Memory B cell (primary cell): ENCODE data around the gene TMC1.

Experiments used
- ATAC-seq: fragments of 150-1000 bp; cut with Tn5 transposase; 2 replicates; pipeline ENCODE4 v1.10.0; 2021; ENCODE audit warnings: low read depth, mild to moderate bottlenecking, moderate library complexity
- DNase-seq, 2 donors: peaks; one replicate each; pipeline ENCODE4 v3.0.0; 2022; ENCODE audit warnings: low spot score in 2 of 2
- H3K27ac Mint-ChIP-seq: one replicate; pipeline ENCODE4 v1.8.0; 2022; ENCODE audit warnings: mild to moderate bottlenecking, moderate library complexity, mixed read lengths
- H3K27me3 Mint-ChIP-seq: one replicate; pipeline ENCODE4 v1.8.0; 2022; ENCODE audit warnings: mixed read lengths
- H3K36me3 Mint-ChIP-seq: one replicate; pipeline ENCODE4 v1.8.0; 2022; ENCODE audit warnings: mild to moderate bottlenecking, mixed read lengths
- H3K4me1 Mint-ChIP-seq: one replicate; pipeline ENCODE4 v1.8.0; 2022; ENCODE audit warnings: mixed read lengths
- H3K4me3 Mint-ChIP-seq: one replicate; pipeline ENCODE4 v1.8.0; 2022; ENCODE audit warnings: mild to moderate bottlenecking, moderate library complexity, mixed read lengths
- H3K9me3 Mint-ChIP-seq: one replicate; pipeline ENCODE4 v1.8.0; 2022; ENCODE audit warnings: mixed read lengths

The TMC1 gene

DNA sequence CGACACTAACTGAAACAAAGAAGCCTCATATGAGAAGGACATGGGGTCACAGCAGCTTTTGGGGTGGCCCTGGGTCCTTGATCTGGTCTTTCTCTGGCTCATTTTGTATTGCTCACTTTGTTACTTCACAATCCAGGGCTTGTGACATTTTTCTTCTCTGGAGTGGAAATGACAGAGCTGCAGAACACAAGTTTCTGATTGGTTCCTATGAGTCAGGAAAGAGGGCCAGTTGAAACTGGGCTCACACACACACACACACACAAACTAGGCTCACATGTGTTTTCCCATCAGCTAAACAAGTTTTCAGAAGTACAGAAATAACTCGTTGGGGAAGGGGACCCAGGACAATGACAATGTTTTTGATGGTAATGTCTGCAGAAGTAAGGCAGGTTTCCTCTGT, 54.3 kb downstream of the TMC1 start:
- Mint-ChIP-seq H3K27me3 (peaks cover 5% of the 10 kb centered on the region), H3K27ac (no peak overlapping the region), H3K4me3 (no peak overlapping the region), H3K36me3 (no peaks in the 10 kb centered on the region), H3K4me1 (no peaks in the 10 kb centered on the region), H3K9me3 (no peaks in the 10 kb centered on the region)
- no peak for DNase-seq
- no peak for ATAC-seq

DNA sequence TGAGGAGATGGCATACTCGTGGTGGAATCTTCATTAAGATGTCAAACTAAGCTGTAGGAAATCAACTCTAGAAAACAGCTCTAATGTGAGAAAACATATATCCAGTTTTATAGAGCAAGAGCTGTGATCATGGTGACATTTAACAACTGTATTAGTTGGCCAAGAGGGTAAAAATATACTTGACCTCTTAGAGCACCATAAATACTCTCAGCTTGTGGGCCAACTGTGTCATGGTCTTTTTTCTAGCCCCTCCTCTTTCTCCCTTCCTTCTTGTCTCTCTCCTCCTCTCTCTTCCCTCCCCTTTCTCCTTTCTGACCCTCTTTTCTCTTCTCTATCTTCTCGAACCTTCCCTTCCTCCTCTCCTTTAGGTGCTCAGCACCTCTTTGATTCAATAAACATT, 54.7 kb downstream of the TMC1 start:
- no peaks in the 10 kb centered on the region for H3K36me3 Mint-ChIP-seq
- H3K27ac Mint-ChIP-seq, result no peak overlapping the region
- ATAC-seq (no peak), DNase-seq (no peak)
- H3K27me3 Mint-ChIP-seq, result peaks cover 5% of the 10 kb centered on the region
- H3K4me3 Mint-ChIP-seq, result no peak overlapping the region
- H3K9me3 Mint-ChIP-seq, result no peaks in the 10 kb centered on the region
- no peaks in the 10 kb centered on the region for H3K4me1 Mint-ChIP-seq

DNA sequence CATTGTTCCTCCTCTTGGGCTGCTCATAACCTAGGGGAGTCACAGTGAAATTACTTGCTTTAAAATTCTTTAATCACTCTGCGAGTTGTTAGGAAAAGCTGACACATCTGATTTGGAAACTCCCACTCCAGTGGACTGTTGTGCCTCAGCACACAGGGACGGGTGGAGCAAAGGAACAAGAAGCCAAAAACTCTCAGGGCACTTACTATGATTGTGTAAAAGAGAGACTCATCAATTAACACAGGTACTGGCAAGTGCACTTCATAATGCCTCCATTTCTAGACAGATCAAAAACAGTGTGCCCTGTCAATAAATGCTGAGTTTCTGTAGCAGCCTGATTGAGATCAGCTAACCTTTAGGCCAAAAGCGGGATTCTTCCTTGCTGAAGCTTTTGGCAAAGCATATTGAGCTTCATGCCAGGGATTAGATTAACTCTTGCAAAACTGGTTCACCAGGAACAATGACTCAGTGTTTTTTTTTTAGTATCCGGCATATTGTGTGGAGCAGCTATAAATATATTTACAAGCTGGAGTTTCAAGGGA, 55.9 kb downstream of the TMC1 start:
- H3K27me3 Mint-ChIP-seq, result peaks cover 5% of the 10 kb centered on the region
- no peaks in the 10 kb centered on the region for H3K36me3 Mint-ChIP-seq
- H3K27ac Mint-ChIP-seq, result no peak overlapping the region
- ATAC-seq (no peak), DNase-seq (no peak)
- H3K4me1 Mint-ChIP-seq, result no peaks in the 10 kb centered on the region
- no peaks in the 10 kb centered on the region for H3K9me3 Mint-ChIP-seq
- H3K4me3 Mint-ChIP-seq, result no peak overlapping the region

DNA sequence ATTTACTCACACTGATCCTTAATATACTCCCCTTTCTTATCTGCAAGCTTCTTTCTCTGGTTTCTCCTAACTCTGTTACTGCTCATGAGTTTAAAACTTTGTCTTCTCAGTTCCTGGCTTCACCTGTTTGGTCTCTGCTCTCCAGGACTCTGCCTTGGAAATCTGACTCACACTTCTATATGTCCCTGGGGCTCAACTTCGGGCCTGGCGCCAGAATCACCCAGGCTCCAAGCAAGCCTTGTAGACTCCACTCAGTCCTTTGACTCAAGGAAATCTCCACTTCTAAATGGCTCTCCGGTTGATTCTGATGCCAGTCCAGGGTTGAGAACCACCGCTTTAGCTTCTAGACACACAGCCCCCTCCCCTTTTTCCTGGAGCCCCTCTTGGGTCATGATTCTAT, 57.8 kb downstream of the TMC1 start:
- H3K4me3 Mint-ChIP-seq, result no peak overlapping the region
- H3K27ac Mint-ChIP-seq, result no peak overlapping the region
- peaks cover 4% of the 10 kb centered on the region for H3K27me3 Mint-ChIP-seq
- no peak for ATAC-seq
- no peaks in the 10 kb centered on the region for H3K36me3 Mint-ChIP-seq
- no peaks in the 10 kb centered on the region for H3K9me3 Mint-ChIP-seq
- no peaks in the 10 kb centered on the region for H3K4me1 Mint-ChIP-seq
- DNase-seq, result no peak

DNA sequence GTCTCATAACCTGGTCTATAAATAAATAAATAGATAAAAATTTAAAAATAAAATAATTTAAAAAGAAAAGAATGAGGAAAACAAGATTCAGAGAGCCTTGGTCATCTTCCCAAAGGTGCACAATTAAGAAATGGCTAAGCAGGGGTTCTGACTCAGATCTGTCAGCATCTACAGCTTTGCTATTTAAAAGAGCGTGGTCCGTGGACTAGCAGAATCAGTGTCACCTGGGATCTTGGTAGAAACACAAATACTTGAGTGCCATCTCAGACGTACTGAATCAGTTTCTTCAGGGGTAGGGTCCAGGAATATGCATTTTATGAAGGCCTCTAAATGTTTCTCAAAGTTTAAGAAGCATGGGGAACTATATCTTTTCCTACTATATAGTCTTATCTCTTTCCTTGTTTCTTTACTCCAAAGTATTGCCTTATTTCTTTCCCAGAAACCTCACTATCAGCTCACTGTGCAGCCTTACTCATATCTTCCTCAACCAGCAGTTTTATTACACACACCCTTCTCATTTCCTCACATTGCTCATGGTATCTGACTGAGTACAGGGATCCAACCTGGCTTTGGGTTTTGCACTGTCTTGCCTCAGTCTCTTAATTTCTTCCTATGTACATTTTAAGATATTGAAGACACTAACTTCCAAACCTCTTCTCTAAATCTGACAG, 58.6 kb downstream of the TMC1 start:
- DNase-seq (no peak), ATAC-seq (no peak)
- Mint-ChIP-seq H3K9me3 (no peaks in the 10 kb centered on the region), H3K4me1 (no peaks in the 10 kb centered on the region), H3K27ac (no peak overlapping the region), H3K36me3 (no peaks in the 10 kb centered on the region), H3K4me3 (no peak overlapping the region), H3K27me3 (peaks cover 4% of the 10 kb centered on the region)

DNA sequence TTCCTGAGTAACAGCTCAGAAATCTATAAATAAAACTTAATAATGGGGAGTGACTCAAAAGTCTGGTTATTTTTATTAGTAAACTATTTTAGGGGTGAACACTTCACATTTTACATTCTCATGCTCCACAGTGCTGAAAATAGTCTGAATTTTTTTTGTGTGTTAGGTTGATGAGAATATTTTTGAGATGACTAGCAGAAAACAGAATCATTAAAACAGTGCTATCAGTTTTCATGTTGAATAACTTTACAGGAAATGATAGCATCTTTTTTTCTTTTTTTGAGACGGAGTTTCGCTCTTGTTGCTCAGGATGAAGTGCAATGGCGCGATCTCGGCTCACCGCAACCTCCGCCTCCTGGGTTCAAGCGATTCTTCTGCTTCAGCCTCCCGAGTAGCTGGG, 60.3 kb downstream of the TMC1 start:
- no peak overlapping the region for H3K27ac Mint-ChIP-seq
- peaks cover 4% of the 10 kb centered on the region for H3K27me3 Mint-ChIP-seq
- H3K4me3 Mint-ChIP-seq, result no peak overlapping the region
- H3K9me3 Mint-ChIP-seq, result no peaks in the 10 kb centered on the region
- no peak for ATAC-seq
- no peaks in the 10 kb centered on the region for H3K36me3 Mint-ChIP-seq
- DNase-seq, result no peak
- no peaks in the 10 kb centered on the region for H3K4me1 Mint-ChIP-seq

DNA sequence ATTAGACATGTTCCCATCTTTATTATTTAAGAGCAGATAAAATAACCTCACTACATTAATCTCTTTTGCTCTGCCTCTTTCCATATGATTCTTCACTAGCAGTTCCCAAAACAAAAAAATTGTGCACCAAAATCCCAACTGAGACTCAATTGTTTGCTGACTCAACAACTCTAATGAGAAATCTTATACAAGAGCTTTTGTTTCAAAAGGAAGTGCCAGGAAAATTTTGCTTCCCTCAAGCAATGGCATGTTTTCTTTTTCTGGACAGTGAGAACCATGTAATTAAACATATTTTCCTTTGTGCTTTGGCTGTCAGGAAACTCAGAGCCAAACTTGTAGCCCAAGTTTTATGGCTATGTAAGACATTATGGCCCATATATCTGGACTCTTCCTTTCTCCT, 62.0 kb downstream of the TMC1 start:
- Mint-ChIP-seq H3K27ac (no peak overlapping the region), H3K36me3 (no peaks in the 10 kb centered on the region), H3K27me3 (peaks cover 1% of the 10 kb centered on the region), H3K4me3 (no peak overlapping the region), H3K4me1 (no peaks in the 10 kb centered on the region), H3K9me3 (no peaks in the 10 kb centered on the region)
- DNase-seq (no peak), ATAC-seq (no peak)

DNA sequence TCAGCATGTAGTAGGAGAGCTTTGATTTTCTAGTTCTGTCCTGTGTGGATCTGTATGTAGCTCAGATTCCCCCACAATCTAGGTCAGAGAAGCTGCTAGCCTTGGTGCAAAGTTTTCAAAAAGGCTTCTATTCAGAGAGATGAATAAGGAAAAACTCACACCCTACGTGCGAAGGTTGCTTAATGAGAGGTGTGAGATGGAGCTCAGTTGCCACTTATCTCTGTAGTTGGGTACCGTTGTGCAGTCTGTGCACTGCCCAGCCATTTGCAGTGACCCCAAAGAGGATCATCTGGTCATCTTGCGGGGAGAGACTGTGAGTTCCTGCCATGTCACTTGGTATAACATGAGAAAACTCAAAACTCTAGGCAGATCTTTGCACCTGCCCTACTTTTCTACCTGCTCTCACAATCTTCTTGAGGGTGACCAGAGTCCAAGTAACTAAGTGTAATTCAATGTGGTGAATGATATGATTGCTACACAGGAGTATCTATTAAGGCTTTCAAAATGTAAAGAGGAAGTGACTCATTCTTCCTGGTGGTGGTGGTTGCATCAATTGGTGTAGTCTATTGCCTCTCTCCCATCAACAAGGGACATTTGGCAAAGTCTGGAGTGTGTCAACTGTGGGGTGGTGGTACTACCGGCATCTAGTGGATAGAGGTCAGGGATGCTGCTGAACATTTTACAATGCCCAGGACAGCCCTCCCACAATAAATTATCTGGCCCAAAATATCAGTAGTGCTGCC, 65.2 kb downstream of the TMC1 start:
- H3K27ac Mint-ChIP-seq, result no peak overlapping the region
- peaks cover 3% of the 10 kb centered on the region for H3K27me3 Mint-ChIP-seq
- no peak overlapping the region for H3K4me3 Mint-ChIP-seq
- H3K4me1 Mint-ChIP-seq, result no peaks in the 10 kb centered on the region
- no peaks in the 10 kb centered on the region for H3K9me3 Mint-ChIP-seq
- DNase-seq (no peak), ATAC-seq (no peak)
- no peaks in the 10 kb centered on the region for H3K36me3 Mint-ChIP-seq

DNA sequence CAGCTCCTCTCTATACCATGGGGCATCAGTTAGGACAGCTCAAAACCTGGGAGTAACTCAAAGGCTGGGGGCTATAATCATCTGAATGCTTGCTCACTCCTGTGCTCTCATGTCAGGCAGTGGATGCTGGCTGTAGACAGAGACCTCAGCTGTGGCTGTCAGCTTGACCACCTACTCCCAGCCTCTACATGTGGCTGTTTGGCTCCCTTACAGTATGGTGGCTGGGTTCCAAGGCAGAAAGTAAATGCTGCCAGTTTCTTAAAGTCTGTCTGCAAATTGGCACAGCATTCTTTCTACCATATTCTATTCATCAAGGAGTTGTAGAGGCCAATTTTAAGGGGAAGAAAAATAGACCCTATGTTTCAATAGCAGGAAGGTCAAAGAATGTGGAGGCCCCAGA, 66.9 kb downstream of the TMC1 start:
- H3K27me3 Mint-ChIP-seq, result peaks cover 3% of the 10 kb centered on the region
- peaks cover 7% of the 10 kb centered on the region for H3K4me1 Mint-ChIP-seq
- H3K4me3 Mint-ChIP-seq, result no peak overlapping the region
- H3K9me3 Mint-ChIP-seq, result no peaks in the 10 kb centered on the region
- DNase-seq, result no peak
- no peak overlapping the region for H3K27ac Mint-ChIP-seq
- no peaks in the 10 kb centered on the region for H3K36me3 Mint-ChIP-seq
- ATAC-seq, result no peak

DNA sequence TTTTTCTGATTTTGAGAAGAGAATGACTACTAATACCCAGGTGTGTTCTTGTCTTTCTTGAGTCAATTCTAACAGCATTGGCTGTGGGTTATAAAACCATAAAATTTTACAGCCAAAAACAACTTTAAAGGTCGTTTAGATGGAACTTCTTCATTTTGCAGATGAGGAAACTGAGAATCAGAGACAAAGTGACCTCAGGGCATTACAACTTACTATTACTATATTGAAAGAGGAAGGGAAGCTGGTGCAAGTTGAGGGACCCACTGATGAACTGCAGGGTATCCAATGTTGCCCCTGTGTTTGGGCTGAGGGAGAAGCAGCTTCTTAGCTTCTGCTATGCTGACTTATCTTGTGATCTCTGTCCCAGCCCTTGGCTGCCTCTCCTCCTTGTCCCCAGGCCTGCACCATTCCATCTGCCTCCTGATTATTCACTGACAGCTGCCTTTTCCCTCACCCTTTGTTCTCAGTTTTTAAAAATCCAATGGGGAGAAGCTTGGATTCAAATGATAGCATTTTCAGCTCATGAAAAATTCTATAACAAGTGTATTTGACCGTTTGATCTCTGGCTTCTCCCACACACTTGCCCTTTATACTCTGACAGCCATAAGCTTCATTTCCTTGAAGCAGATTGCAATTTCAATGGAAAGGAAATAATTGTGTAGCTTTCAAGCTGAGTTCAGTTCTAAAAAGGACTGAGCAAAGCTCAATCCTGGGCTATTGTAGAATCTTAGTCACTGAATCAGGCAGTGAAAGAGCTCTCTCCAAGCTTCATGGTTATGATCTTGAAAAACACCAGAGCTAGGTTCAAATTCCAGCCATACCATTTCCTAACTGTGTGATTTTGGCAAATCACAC, 68.5 kb downstream of the TMC1 start:
- H3K36me3 Mint-ChIP-seq, result no peaks in the 10 kb centered on the region
- H3K27me3 Mint-ChIP-seq, result peaks cover 3% of the 10 kb centered on the region
- H3K4me1 Mint-ChIP-seq, result peaks cover 7% of the 10 kb centered on the region
- H3K4me3 Mint-ChIP-seq, result no peak overlapping the region
- DNase-seq, result no peak
- no peak for ATAC-seq
- H3K9me3 Mint-ChIP-seq, result no peaks in the 10 kb centered on the region
- H3K27ac Mint-ChIP-seq, result no peak overlapping the region

DNA sequence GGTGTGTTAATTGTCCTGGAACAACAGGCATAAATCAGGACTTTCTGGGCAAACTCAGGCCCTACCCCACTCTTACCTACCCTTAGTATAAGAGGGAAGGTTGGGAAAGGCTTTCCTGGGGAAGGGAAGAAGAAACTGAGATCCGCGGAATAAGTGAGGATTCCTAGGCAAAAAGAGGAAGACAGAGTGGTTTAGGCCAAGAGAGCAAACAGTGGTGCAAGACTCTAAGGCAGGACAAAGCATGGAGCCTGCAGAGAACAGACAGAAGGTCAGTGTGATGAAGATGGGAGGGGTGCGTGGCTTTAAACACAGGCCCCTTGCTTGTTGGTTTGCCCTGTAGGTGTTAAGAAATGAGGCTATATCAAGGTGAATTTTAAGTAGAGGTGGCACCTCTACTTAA, 69.4 kb downstream of the TMC1 start:
- no peaks in the 10 kb centered on the region for H3K36me3 Mint-ChIP-seq
- no peak overlapping the region for H3K4me3 Mint-ChIP-seq
- ATAC-seq (no peak), DNase-seq (no peak)
- no peaks in the 10 kb centered on the region for H3K9me3 Mint-ChIP-seq
- peaks cover 4% of the 10 kb centered on the region for H3K27me3 Mint-ChIP-seq
- peaks cover 7% of the 10 kb centered on the region for H3K4me1 Mint-ChIP-seq
- H3K27ac Mint-ChIP-seq, result no peak overlapping the region

DNA sequence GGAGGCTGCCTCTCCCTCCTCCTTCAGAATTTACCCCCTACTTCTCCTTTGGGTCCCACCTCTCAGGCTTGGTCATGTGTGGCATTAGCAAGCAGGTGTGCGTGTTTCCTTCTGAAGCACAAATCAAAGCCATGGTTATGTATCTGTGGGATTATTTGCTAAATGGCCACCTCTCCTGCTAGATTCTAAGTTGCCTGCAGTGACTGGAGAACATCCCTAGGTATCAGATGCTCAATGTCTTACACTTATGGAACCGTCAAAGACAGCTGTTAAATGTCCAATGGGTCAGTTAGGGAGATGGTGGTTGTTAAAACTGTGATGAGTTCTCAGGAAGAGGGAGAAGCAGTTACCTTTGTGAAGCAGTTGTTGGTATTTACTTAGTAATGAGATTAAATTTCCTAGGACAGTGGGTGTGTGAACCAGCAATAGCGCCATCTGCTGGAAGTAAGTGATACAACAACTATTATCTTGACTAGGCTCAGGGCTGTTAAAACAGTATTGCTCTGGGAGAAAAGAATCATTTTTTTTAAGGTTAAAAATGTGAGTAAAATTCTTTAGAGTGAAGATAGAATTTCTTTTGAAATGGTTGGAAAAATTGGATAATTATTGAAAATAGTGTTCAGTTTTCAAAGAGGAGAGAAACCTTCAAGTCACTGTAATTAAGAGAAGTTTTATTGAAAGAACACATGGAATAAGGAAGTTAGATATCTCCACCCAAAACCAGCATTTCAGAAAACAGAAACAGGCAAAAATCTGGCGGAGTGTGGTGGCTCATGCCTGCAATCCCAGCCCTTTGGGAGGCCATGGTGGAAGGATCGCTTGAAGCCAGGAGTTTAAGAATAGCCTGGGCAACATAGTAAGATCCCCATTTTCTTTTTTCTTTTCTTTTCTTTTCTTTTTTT, 71.3 kb downstream of the TMC1 start:
- Mint-ChIP-seq H3K36me3 (no peaks in the 10 kb centered on the region), H3K27ac (no peak overlapping the region), H3K9me3 (no peaks in the 10 kb centered on the region), H3K4me1 (peaks cover 7% of the 10 kb centered on the region), H3K27me3 (peaks cover 4% of the 10 kb centered on the region), H3K4me3 (no peak overlapping the region)
- DNase-seq, result peak; percentile 17 to 49
- ATAC-seq, result peak; percentile 85

DNA sequence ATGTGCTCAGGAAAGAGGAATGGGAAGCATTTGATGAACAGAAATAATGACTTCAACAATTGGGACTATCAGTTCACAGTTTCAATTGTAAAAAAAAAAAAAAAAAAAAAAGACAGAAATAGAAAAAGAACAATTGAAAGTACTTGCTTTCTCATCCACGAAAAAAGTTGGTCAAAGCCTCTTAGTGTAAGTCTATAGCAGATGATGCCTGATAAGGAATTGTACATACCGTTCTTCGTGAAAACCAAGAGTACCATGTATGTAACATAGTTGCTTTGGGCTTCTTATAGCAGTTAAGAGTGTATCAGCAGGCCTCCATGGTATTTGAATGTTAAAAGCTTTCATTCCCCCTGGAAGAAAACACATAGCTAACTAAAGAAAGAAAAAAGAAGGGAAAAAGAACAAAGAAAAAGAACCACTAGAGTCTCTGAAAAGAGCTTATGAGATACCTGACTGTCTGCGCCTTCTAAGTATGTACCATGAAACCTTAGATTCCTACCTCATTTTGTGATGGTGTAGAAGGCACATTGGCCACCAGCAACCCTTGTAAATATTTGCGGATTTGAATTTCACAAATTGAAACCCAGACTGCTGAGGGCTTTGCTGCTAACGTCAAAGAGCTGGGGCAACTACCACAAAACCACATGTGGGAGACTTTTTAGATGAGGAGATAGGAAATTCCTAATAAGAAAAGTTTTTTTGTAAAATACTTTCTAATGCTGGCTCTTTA, 75.2 kb downstream of the TMC1 start:
- no peak overlapping the region for H3K4me3 Mint-ChIP-seq
- H3K36me3 Mint-ChIP-seq, result no peaks in the 10 kb centered on the region
- peaks cover 2% of the 10 kb centered on the region for H3K27me3 Mint-ChIP-seq
- no peaks in the 10 kb centered on the region for H3K9me3 Mint-ChIP-seq
- DNase-seq, result no peak
- no peak overlapping the region for H3K27ac Mint-ChIP-seq
- ATAC-seq, result no peak
- peaks cover 7% of the 10 kb centered on the region for H3K4me1 Mint-ChIP-seq
